ENCODE results near the gene PLCXD1. TPM values are rescaled to one million over a fixed set of nuclear protein-coding genes. Genes with fewer than 3 reads are reported as not detected.
"Not testable (repeated sequence)": the region's sequence is repeated elsewhere in the genome, so short reads cannot be mapped to it uniquely, and the experiment has no call there.

PLCXD1 gene
- total and polyA plus RNA-seq, 10 donors: 9.9 to 35.0 (median 21.5) TPM

DNA sequence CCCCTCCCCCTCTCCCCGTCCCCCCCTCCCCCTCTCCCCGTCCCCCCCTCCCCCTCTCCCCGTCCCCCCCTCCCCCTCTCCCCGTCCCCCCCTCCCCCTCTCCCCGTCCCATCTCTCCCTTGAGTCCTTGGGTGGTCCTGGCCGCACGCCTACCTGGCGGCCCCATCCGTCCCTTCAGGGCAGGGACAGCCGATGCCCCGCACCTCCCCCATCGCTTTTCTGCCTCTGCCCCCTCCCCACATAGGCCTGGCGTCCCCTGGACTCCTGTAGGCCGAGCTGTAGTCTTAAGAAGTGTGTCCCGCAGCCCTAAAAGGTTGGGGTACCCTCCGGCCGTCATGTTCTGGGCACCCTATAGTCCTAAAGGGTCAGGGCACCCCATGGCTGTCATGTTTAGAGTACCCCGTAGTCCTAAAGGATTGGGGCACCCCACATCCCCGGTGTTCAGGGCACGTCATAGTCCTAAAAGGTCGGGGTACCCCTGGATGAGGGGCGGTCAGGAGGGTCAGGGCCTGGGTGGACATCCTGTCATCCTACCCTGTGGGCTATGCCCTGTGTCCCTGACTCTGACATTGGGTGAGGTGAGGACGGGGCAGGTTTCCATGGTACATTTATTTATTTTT lies 48.2 kb downstream of the PLCXD1 start:
- H3K27ac ChIP-seq: no peak overlapping the region
- no peaks in the 10 kb centered on the region for H3K9me3 ChIP-seq
- peaks cover 0 to 22% (median 12%) of the 10 kb centered on the region in 6 donors for H3K36me3 ChIP-seq
- H3K4me1 ChIP-seq: peaks cover 4 to 18% (median 11%) of the 10 kb centered on the region in 6 donors
- intact Hi-C loops (cut with DNase I; ENCODE audit: low total_unique reads): no loop called here
- WGBS, 5 donors: 85 to 94% (median 89%) methylated on average over 9 to 17 of the region's 23 CpGs
- TF ChIP-seq POLR2A (IDR thresholded peaks at IDR 0.05) (no peak), POLR2AphosphoS5 (IDR thresholded peaks at IDR 0.05) (no peak)
- TF ChIP-seq, protein P1, sequence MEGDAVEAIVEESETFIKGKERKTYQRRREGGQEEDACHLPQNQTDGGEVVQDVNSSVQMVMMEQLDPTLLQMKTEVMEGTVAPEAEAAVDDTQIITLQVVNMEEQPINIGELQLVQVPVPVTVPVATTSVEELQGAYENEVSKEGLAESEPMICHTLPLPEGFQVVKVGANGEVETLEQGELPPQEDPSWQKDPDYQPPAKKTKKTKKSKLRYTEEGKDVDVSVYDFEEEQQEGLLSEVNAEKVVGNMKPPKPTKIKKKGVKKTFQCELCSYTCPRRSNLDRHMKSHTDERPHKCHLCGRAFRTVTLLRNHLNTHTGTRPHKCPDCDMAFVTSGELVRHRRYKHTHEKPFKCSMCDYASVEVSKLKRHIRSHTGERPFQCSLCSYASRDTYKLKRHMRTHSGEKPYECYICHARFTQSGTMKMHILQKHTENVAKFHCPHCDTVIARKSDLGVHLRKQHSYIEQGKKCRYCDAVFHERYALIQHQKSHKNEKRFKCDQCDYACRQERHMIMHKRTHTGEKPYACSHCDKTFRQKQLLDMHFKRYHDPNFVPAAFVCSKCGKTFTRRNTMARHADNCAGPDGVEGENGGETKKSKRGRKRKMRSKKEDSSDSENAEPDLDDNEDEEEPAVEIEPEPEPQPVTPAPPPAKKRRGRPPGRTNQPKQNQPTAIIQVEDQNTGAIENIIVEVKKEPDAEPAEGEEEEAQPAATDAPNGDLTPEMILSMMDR (IDR thresholded peaks at IDR 0.05 in 8 of 11, conservative IDR thresholded peaks at IDR 0.05 in 3 of 11): no peak
- peak; percentile 49 for DNase-seq
- H3K27me3 ChIP-seq (replicated peaks in 1 of 7): peaks cover 4 to 31% (median 23%) of the 10 kb centered on the region in 7 donors
- no peak overlapping the region for H3K4me3 ChIP-seq

GRCh38 chrX:330141-330725 lies 49.1 kb downstream of the PLCXD1 start:
- H3K4me3 ChIP-seq; intact Hi-C loops (cut with DNase I; ENCODE audit: low total_unique reads); H3K9me3 ChIP-seq; H3K27ac ChIP-seq: not testable (repeated sequence)
- Histone ChIP-seq H3K36me3 (peaks cover 0 to 30% (median 14%) of the 10 kb centered on the region in 6 donors), H3K4me1 (peaks cover 4 to 18% (median 11%) of the 10 kb centered on the region in 6 donors), H3K27me3 (replicated peaks in 1 of 7) (peaks cover 4 to 31% (median 23%) of the 10 kb centered on the region in 7 donors)
- WGBS, 5 donors: 66 to 85% (median 74%) methylated on average over 24 to 29 of the region's 29 CpGs
- peak; percentile 20 for DNase-seq

GRCh38 chrX:330726-331150 lies 49.6 kb downstream of the PLCXD1 start:
- H3K36me3 ChIP-seq: peaks cover 0 to 35% (median 14%) of the 10 kb centered on the region in 6 donors
- peaks cover 4 to 18% (median 11%) of the 10 kb centered on the region in 6 donors for H3K4me1 ChIP-seq
- DNase-seq: peak; percentile 78
- no peaks in the 10 kb centered on the region for H3K9me3 ChIP-seq
- intact Hi-C loops (cut with DNase I; ENCODE audit: low total_unique reads): no loop called here
- 11 to 35% (median 22%) methylated on average over 5 to 28 of the region's 28 CpGs for WGBS, 5 donors
- TF ChIP-seq POLR2AphosphoS5 (IDR thresholded peaks at IDR 0.05) (no peak), POLR2A (IDR thresholded peaks at IDR 0.05) (no peak)
- TF ChIP-seq, protein P1 (IDR thresholded peaks at IDR 0.05 in 8 of 11, conservative IDR thresholded peaks at IDR 0.05 in 3 of 11): no peak
- no peak overlapping the region for H3K27ac ChIP-seq
- peaks cover 4 to 31% (median 23%) of the 10 kb centered on the region in 7 donors for H3K27me3 ChIP-seq (replicated peaks in 1 of 7)
- peak overlapping the region in 3 of 8 donors; percentile 10 to 50 (median 19) for H3K4me3 ChIP-seq

DNA sequence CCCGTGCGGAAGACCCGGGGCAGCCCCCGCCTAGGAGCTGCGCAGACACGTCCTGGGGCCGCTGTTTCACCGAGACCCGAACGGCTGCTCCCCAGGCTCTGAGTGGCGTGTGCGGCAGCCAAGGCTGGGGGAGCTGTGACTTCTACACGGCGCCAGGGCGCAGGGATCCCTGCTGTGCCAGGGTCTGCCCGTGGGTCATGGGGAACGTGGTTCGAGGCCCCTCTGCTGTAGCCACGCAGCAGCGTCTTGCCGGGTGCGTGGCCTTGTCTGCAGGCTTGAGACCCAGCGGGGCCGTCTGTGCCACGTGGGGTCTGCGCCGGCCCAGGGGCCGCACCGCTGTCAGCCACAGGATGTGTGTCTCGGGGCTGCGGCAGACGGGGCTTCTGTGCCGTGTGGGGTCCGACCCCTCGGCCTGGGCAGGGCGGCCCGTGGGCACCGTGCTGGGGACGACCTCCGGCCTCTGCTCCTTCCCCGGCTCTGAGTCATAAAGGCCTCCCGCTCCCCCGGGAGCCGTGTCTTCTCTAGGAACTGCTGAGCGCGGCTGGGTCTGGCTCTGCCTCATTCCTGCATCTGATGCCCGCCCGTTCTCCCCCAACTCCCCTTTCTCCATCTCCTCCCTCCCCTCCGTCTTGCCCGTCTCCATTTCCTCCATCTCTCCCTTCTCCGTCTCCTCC lies 50.1 kb downstream of the PLCXD1 start:
- Histone ChIP-seq H3K4me1 (peaks cover 4 to 18% (median 11%) of the 10 kb centered on the region in 6 donors), H3K4me3 (peak overlapping the region in 4 of 8 donors; percentile 7 to 50 (median 14))
- intact Hi-C loops (cut with DNase I; ENCODE audit: low total_unique reads): no loop called here

More for the DNA sequence above, 50.1 kb downstream of the PLCXD1 start:
- Histone ChIP-seq H3K27ac (no peak overlapping the region), H3K27me3 (replicated peaks in 1 of 7) (peaks cover 4 to 28% (median 23%) of the 10 kb centered on the region in 7 donors), H3K36me3 (peaks cover 0 to 40% (median 14%) of the 10 kb centered on the region in 6 donors), H3K9me3 (no peaks in the 10 kb centered on the region)
- TF ChIP-seq POLR2AphosphoS5 (IDR thresholded peaks at IDR 0.05) (peak in 2 of 3 donors; percentile 38 to 59), POLR2A (IDR thresholded peaks at IDR 0.05) (no peak)
- TF ChIP-seq, protein P1 (IDR thresholded peaks at IDR 0.05 in 8 of 11, conservative IDR thresholded peaks at IDR 0.05 in 3 of 11): no peak
- WGBS, 5 donors: 5 to 20% (median 13%) methylated on average over 15 to 51 of the region's 51 CpGs
- peak; percentile 79 for DNase-seq

Measured in spleen (tissue), 11 donors.